Activated CD4-positive, CD25-positive, alpha-beta regulatory T cell (primary cell): ENCODE results near the gene NRN1.
"Not testable (repeated sequence)": the region's sequence is repeated elsewhere in the genome, so short reads cannot be mapped to it uniquely, and the experiment has no call there.

Source experiments
- DNase-seq, 4 experiments: peaks; one replicate each; lab custom pipeline; 2025; lab: John Stamatoyannopoulos, UW

NRN1 gene

GRCh38 chr6:5981126-5982026 is 25.3 kb downstream of the NRN1 start:
- DNase-seq, result no peak

GRCh38 chr6:5979650-5980420 is 26.9 kb downstream of the NRN1 start:
- DNase-seq, result no peak

- no peak for DNase-seq
Observed at GRCh38 chr6:5976811-5977210, 29.9 kb downstream of the NRN1 start.

- DNase-seq, result no peak
Observed at GRCh38 chr6:5968817-5969734, 37.6 kb downstream of the NRN1 start.

- DNase-seq, result not testable (repeated sequence)
Observed at GRCh38 chr6:5968036-5968435, 38.7 kb downstream of the NRN1 start.

GRCh38 chr6:5967594-5967993 is 39.1 kb downstream of the NRN1 start:
- no peak for DNase-seq

GRCh38 chr6:5962794-5963193 is 43.9 kb downstream of the NRN1 start:
- no peak for DNase-seq

- no peak for DNase-seq
Observed at GRCh38 chr6:5961836-5962235, 44.9 kb downstream of the NRN1 start.

GRCh38 chr6:5960456-5960855 is 46.3 kb downstream of the NRN1 start:
- no peak for DNase-seq

- DNase-seq, result no peak
Observed at GRCh38 chr6:5958921-5959320, 47.8 kb downstream of the NRN1 start.

- no peak for DNase-seq
Observed at GRCh38 chr6:5956939-5957338, 49.8 kb downstream of the NRN1 start.

- no peak for DNase-seq
Observed at GRCh38 chr6:5950361-5950785, 56.4 kb downstream of the NRN1 start.
